Stimulated activated naive CD8-positive, alpha-beta T cell treated with anti-CD3 and anti-CD28 coated beads, Interleukin-15, amount 100 ng/mL, for 72 hours (primary cell): ENCODE measurements around the gene ABCC8.

Experiments
- ATAC-seq: fragments of 150-1000 bp; cut with Tn5 transposase; 2 replicates; pipeline ENCODE4 v1.10.0; 2021; ENCODE audit warnings: mild to moderate bottlenecking, moderate library complexity
- DNase-seq, 2 donors: peaks; one replicate each; pipeline ENCODE4 v3.0.0; 2021 to 2022
- H3K27ac Mint-ChIP-seq, 2 donors: one replicate each; pipeline ENCODE4 v1.8.0; 2022; ENCODE audit warnings: mild to moderate bottlenecking in 2 of 2, mixed read lengths in 2 of 2, moderate library complexity in 2 of 2
- H3K27me3 Mint-ChIP-seq: one replicate; pipeline ENCODE4 v1.8.0; 2022; ENCODE audit warnings: mixed read lengths
- H3K4me1 Mint-ChIP-seq: one replicate; pipeline ENCODE4 v1.8.0; 2022; ENCODE audit warnings: mild to moderate bottlenecking, mixed read lengths
- H3K4me3 Mint-ChIP-seq, 2 donors: one replicate each; pipeline ENCODE4 v1.8.0; 2022; ENCODE audit warnings: mild to moderate bottlenecking in 2 of 2, mixed read lengths in 2 of 2, moderate library complexity in 1 of 2
- H3K9me3 Mint-ChIP-seq, 2 donors: one replicate each; pipeline ENCODE4 v1.8.0; 2022; ENCODE audit warnings: mixed read lengths in 2 of 2

ABCC8 gene

GRCh38 chr11:17386331-17387084, 90.1 kb downstream of the ABCC8 start:
- peaks cover 19% of the 10 kb centered on the region for H3K4me1 Mint-ChIP-seq
- ATAC-seq: peak; percentile 62
- no peak overlapping the region for H3K27ac Mint-ChIP-seq
- peaks cover 15% of the 10 kb centered on the region for H3K27me3 Mint-ChIP-seq
- peak; percentile 41 to 43 for DNase-seq
- H3K9me3 Mint-ChIP-seq: no peaks in the 10 kb centered on the region
- no peak overlapping the region for H3K4me3 Mint-ChIP-seq

- no peak for ATAC-seq
- Mint-ChIP-seq H3K4me3 (no peak overlapping the region), H3K9me3 (no peaks in the 10 kb centered on the region), H3K27me3 (peaks cover 10% of the 10 kb centered on the region), H3K4me1 (peaks cover 19% of the 10 kb centered on the region), H3K27ac (no peak overlapping the region)
- no peak for DNase-seq
These were observed 90.7 kb downstream of the ABCC8 start for GRCh38 chr11:17385926-17386325.

GRCh38 chr11:17385492-17385891, 91.2 kb downstream of the ABCC8 start:
- ATAC-seq (no peak), DNase-seq (no peak)
- Mint-ChIP-seq H3K4me1 (peaks cover 19% of the 10 kb centered on the region), H3K4me3 (no peak overlapping the region), H3K27ac (no peak overlapping the region), H3K27me3 (peaks cover 8% of the 10 kb centered on the region), H3K9me3 (no peaks in the 10 kb centered on the region)

GRCh38 chr11:17384002-17384511, 92.6 kb downstream of the ABCC8 start:
- H3K9me3 Mint-ChIP-seq: no peaks in the 10 kb centered on the region

GRCh38 chr11:17383461-17383860, 93.2 kb downstream of the ABCC8 start:
- Mint-ChIP-seq H3K27me3 (peaks cover 8% of the 10 kb centered on the region), H3K4me1 (peaks cover under 1% of the 10 kb centered on the region), H3K4me3 (no peak overlapping the region), H3K27ac (no peak overlapping the region), H3K9me3 (peaks cover 0 to 3% of the 10 kb centered on the region in 2 donors)
- DNase-seq (no peak), ATAC-seq (peak; percentile 1)

More at GRCh38 chr11:17384002-17384511, 92.6 kb downstream of the ABCC8 start:
- no peak overlapping the region for H3K4me3 Mint-ChIP-seq
- H3K27me3 Mint-ChIP-seq: peaks cover 8% of the 10 kb centered on the region
- H3K27ac Mint-ChIP-seq: no peak overlapping the region
- ATAC-seq (peak; percentile 55), DNase-seq (peak; percentile 70 to 72)
- peaks cover 6% of the 10 kb centered on the region for H3K4me1 Mint-ChIP-seq

GRCh38 chr11:17382046-17382728, 94.5 kb downstream of the ABCC8 start:
- H3K27me3 Mint-ChIP-seq: no peaks in the 10 kb centered on the region
- H3K9me3 Mint-ChIP-seq: peaks cover 0 to 7% of the 10 kb centered on the region in 2 donors
- no peaks in the 10 kb centered on the region for H3K4me1 Mint-ChIP-seq
- DNase-seq (no peak), ATAC-seq (no peak)
- H3K4me3 Mint-ChIP-seq: no peak overlapping the region
- H3K27ac Mint-ChIP-seq: peak overlapping the region in 1 of 2 donors; percentile 14

- no peak overlapping the region for H3K27ac Mint-ChIP-seq
- DNase-seq (no peak), ATAC-seq (no peak)
- no peaks in the 10 kb centered on the region for H3K4me1 Mint-ChIP-seq
- no peak overlapping the region for H3K4me3 Mint-ChIP-seq
- H3K9me3 Mint-ChIP-seq: peaks cover 0 to 7% of the 10 kb centered on the region in 2 donors
- no peaks in the 10 kb centered on the region for H3K27me3 Mint-ChIP-seq
These were observed 95.5 kb downstream of the ABCC8 start for GRCh38 chr11:17381156-17381555.

- Mint-ChIP-seq H3K4me3 (no peak overlapping the region), H3K9me3 (peaks cover 0 to 7% of the 10 kb centered on the region in 2 donors), H3K27ac (no peak overlapping the region), H3K27me3 (no peaks in the 10 kb centered on the region), H3K4me1 (no peaks in the 10 kb centered on the region)
- ATAC-seq (no peak), DNase-seq (no peak)
These were observed 97.1 kb downstream of the ABCC8 start for GRCh38 chr11:17379383-17380180.

GRCh38 chr11:17378655-17379054, 98.0 kb downstream of the ABCC8 start:
- no peak for DNase-seq
- H3K4me3 Mint-ChIP-seq: no peak overlapping the region
- ATAC-seq: no peak
- H3K9me3 Mint-ChIP-seq: peaks cover 0 to 7% of the 10 kb centered on the region in 2 donors
- H3K27me3 Mint-ChIP-seq: no peaks in the 10 kb centered on the region
- H3K4me1 Mint-ChIP-seq: no peaks in the 10 kb centered on the region
- no peak overlapping the region for H3K27ac Mint-ChIP-seq

GRCh38 chr11:17376493-17376892, 100.2 kb downstream of the ABCC8 start:
- no peak for DNase-seq
- H3K4me1 Mint-ChIP-seq: no peaks in the 10 kb centered on the region
- H3K4me3 Mint-ChIP-seq: no peak overlapping the region
- H3K27me3 Mint-ChIP-seq: no peaks in the 10 kb centered on the region
- peaks cover 13 to 24% of the 10 kb centered on the region in 2 donors for H3K9me3 Mint-ChIP-seq
- H3K27ac Mint-ChIP-seq: peak overlapping the region in 1 of 2 donors; percentile 61
- no peak for ATAC-seq

- H3K27me3 Mint-ChIP-seq: no peaks in the 10 kb centered on the region
- H3K9me3 Mint-ChIP-seq: peaks cover 22 to 34% of the 10 kb centered on the region in 2 donors
- H3K27ac Mint-ChIP-seq: no peak overlapping the region
- no peak overlapping the region for H3K4me3 Mint-ChIP-seq
- no peak for ATAC-seq
- DNase-seq: no peak
- H3K4me1 Mint-ChIP-seq: no peaks in the 10 kb centered on the region
These were observed 101.1 kb downstream of the ABCC8 start for GRCh38 chr11:17375547-17375946.

- Mint-ChIP-seq H3K4me3 (no peak overlapping the region), H3K4me1 (no peaks in the 10 kb centered on the region), H3K27me3 (no peaks in the 10 kb centered on the region), H3K9me3 (peaks cover 38 to 53% of the 10 kb centered on the region in 2 donors), H3K27ac (no peak overlapping the region)
- DNase-seq (no peak), ATAC-seq (no peak)
These were observed 105.0 kb downstream of the ABCC8 start for GRCh38 chr11:17371614-17372013.

- Mint-ChIP-seq H3K4me3 (no peak overlapping the region), H3K27me3 (no peaks in the 10 kb centered on the region), H3K9me3 (peaks cover 38 to 53% of the 10 kb centered on the region in 2 donors), H3K27ac (no peak overlapping the region), H3K4me1 (no peaks in the 10 kb centered on the region)
- DNase-seq (no peak), ATAC-seq (no peak)
These were observed 106.9 kb downstream of the ABCC8 start for GRCh38 chr11:17369684-17370243.

GRCh38 chr11:17369094-17369493, 107.6 kb downstream of the ABCC8 start:
- Mint-ChIP-seq H3K27ac (no peak overlapping the region), H3K9me3 (peaks cover 38 to 53% of the 10 kb centered on the region in 2 donors), H3K4me1 (no peaks in the 10 kb centered on the region), H3K27me3 (no peaks in the 10 kb centered on the region), H3K4me3 (no peak overlapping the region)
- ATAC-seq: no peak
- no peak for DNase-seq

GRCh38 chr11:17368551-17368950, 108.1 kb downstream of the ABCC8 start:
- no peaks in the 10 kb centered on the region for H3K27me3 Mint-ChIP-seq
- no peak overlapping the region for H3K4me3 Mint-ChIP-seq
- peaks cover 38 to 53% of the 10 kb centered on the region in 2 donors for H3K9me3 Mint-ChIP-seq
- DNase-seq (no peak), ATAC-seq (no peak)
- H3K4me1 Mint-ChIP-seq: no peaks in the 10 kb centered on the region
- no peak overlapping the region for H3K27ac Mint-ChIP-seq
